NOMO-1 treated with DMSO at 0.1 percent for 48 hours (cell line): ENCODE measurements around the gene GPX2.

Experiments used
- DNase-seq: peaks from one replicate; lab custom pipeline; 2025; ENCODE audit not compliant: unreplicated experiment; lab: John Stamatoyannopoulos, UW

Gene GPX2

DNA sequence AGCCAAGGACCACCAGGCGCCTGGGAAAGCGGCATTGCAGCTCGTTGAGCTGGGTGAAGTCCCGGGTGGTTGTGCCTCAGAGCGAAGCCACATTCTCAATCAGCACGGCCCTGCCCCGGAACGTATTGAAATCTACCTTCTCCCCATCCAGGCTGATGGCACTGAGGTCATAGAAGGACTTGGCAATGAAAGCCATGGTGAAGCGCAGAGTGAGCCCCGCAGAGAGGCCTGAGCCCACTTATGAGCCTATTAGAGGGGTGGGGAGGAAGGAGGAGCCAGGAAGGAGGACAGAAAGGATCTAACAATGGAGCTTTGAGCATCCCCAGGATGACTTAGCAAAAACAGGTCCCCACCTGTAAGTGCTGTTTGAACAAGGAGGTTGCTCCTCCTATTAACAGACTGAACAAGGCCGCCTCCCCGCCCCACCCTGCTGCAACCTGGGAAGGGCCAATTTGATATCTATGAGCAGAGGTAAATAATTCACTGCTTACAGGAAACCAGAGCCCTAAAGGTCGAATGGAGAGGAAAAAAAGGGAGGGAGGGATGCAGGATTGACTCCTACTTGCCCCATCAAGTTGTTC, at the start of gene GPX2:
Gene GPX2 (minus strand): TSS at position 215 of the 581 bp plus-strand sequence. CDS start 19 bp downstream, at position 196.
- no peak for DNase-seq

DNA sequence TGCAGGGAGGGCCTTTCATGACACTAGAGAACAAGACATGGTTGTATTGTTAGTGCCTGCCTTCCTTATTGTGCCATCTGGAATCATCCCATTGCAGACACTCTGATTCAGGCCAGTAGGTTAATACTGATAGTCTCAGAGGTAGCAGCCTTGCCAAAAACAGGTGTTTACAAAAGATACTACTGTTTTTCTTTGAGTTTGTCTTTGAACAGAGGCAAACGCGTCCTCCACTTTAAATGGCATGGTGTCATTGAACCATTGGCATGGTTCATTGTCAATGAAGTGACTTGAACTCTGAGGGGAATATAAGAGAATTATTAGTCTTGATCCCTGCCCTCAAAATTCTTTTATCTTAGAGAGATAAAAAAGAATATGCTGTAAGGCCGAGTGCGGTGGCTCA, 48.4 kb upstream of the GPX2 start:
- DNase-seq: no peak

DNA sequence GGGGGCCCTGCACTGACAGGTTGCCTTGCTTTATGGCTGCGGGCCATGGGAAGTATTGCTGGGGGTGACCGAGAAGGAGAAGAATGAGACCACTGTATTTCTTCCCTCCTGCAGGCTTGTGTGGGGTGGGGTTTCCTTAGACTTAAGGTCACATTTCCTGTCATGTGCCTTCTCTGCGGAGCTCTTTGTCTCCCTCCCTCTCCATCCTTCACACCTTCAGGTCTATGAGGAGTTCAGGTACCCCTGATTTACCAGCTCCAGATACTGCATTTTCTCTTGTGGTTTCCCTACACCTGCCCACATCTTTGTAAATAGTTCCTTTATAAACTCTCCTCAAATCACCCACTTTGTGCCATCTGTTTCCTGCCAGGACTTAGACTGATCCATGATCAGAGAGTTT, 47.8 kb upstream of the GPX2 start:
- no peak for DNase-seq

DNA sequence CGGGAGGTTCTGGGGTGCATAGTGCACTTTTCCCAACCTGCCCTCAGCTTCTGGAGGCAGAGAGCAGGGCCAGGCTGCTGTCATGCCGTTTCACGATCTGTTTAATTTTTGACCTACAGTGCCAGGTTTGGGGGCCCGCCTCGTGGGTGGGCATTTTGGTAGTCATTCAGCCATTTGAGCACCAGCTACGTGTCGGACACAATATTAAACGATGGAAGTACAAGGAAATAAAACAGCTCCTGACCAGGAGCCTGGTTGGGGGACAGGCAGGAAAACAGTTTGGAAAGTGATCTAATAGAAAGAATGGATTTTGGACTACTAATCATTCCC, 44.9 kb upstream of the GPX2 start:
- DNase-seq: no peak

DNA sequence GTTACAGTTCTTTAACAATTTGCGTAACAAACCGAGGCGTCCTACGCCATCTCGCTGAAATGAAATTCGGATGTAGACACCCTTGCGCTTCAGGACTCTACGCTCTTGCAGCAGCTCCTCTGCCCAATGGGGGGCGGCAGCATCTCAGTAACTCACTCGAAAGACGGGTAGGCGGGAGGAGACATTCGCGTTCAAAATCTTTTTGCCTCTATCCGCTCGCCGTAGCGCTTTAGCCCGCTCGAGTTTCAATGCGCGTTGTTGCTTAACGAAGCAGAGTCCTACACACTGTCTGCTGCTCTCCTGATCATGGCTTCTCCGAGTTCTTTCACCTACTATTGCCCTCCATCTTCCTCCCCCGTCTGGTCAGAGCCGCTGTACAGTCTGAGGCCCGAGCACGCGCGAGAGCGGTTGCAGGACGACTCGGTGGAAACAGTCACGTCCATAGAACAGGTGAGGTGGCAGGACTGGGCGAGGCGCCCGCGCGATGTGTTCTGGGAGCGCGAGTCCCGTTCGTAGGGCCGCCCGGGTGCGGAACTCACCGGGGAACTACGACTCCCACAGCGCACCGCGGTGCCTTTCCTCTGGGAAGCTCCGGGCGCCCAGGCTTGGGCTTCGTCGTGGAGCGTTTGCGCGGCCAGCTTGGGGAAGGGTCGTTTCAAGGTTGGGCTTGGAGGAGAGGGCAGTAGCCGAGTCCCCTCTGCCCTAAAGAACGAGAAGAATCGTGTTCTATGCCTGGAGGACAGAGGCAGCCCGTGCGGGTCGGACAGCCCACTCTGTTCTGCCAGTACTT, 44.3 kb upstream of the GPX2 start, which contains the start of gene FNTB:
Gene FNTB (plus strand): TSS at position 248 of the 790 bp plus-strand sequence. CDS start 59 bp downstream, at position 307.
- DNase-seq: peak; percentile 99

DNA sequence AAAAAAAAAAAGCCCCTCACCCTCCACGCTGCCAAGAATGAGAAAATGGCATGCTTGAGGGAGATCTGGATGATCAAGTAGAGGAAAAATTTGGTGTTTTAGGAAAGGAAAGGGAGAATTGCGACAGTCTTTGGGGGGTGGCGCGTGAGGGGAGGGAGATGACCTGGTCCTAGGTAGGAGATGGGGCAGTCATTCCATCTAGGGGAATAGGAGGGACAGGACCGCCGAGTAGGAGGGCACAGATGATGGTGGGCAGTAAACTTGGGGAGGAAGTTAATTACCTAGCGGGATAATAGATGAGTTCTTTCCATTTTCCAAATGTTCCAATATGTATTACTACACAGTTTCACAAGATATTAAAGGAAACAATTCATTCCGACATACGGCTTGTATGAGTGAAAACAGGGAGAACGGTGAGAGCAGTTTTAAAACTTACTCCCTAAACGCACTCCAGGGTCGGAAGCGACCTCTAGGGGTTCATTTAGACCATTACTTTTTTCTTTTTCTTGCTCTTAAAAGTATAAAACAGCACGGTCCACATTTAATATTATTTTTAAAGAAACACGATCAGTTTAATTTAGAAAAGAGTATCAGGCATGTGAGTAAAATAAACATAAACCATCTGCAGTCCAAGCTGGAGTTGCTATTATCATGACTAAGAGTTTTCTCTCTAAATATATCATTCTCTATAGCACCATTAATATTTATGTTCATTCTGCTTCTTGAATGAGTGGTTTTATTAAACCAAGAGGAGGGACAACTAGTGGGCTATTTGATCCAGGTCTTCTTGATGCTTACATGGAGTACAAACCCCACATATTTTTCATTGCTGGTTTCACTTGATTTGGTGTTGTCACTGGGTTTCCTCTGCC, 41.1 kb upstream of the GPX2 start:
- DNase-seq: peak; percentile 57

DNA sequence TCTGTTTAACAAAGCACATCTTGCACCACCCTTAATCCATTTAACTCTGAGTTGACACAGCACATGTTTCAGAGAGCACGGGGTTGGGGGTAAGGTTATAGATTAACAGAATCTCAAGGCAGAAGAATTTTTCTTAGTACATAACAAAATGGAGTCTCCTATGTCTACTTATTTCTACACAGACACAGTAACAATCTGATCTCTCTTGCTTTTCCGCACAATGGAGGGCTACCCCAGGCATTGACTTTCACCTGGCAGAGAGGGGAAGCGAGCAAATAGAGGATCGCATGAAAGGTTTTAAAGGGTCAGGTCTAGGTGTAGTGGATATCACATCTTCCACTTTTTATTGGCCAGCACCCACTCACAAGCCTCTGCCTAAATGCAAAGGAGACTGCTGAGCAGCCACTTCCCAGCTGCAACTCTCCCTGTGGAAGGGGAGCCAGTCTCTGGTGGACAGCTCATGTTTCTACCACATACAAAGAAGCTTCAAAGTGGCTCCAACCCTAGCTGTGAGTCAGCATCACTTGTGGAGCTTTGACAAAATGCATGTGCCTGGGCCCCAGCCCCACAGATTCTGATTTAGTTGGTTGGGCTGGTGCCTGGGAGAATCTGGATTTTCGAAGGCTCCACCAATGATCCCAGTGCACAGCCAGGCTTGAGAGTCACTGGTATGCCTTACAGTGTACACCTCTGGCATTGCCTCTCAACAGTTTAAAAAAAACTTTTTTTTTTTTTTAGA, 37.0 kb upstream of the GPX2 start:
- no peak for DNase-seq

DNA sequence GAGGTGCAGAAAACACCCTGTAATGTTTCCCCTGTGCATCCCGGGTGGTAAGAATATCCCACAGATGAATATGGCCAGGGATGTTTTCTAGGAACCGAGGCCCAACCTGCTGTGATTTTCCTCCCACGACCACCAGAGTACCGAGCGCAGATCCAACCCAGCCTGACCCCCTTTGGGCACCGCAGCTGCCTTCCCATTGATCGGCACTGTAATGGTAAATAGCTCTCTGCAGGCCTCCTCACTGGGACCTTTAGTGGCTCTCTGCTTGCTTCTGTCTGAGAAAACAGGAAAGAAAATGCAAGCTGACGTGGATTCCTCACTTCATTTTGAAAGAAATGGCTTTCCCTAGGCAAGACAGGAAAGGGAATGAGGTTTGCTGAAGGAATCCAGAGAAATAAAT, 32.0 kb upstream of the GPX2 start:
- no peak for DNase-seq

DNA sequence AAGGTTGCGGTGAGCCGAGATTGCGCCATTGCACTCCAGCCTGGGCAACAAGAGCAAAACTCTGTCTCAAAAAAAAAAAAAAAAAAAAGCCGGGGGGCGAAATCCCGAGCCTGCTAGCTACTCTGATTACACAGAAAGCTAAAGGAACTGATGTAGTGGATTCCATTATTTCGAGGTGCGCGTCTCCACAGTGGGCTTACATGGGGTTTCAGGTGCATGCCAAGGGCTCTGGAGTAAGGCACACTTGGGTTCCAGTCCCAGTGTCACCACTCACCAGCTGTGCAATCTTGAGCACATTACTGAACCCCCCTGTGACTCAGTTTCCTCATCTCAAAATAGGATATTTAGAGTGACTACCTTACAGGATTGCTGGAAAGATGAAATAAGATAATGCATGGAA, 31.3 kb upstream of the GPX2 start:
- DNase-seq: no peak

DNA sequence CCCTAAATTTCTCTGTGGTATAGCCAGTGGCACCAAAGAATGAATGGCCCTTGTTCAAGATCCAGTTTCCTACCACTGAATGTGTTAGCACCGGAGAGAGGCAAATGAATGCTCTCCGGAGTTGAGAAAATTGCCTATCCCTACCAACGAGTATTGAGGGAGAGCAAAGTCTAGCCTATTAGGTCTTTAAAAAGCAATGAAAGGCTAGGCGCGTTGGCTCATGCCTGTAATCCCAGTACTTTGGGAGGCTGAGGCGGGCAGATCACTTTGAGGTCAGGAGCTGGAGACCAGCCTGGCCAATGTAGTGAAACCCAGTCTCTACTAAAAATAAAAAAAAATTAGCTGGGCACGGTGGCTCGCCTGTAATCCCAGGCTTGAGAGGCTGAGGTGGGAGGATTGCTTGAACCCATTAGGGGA, 30.5 kb upstream of the GPX2 start:
- DNase-seq: no peak

DNA sequence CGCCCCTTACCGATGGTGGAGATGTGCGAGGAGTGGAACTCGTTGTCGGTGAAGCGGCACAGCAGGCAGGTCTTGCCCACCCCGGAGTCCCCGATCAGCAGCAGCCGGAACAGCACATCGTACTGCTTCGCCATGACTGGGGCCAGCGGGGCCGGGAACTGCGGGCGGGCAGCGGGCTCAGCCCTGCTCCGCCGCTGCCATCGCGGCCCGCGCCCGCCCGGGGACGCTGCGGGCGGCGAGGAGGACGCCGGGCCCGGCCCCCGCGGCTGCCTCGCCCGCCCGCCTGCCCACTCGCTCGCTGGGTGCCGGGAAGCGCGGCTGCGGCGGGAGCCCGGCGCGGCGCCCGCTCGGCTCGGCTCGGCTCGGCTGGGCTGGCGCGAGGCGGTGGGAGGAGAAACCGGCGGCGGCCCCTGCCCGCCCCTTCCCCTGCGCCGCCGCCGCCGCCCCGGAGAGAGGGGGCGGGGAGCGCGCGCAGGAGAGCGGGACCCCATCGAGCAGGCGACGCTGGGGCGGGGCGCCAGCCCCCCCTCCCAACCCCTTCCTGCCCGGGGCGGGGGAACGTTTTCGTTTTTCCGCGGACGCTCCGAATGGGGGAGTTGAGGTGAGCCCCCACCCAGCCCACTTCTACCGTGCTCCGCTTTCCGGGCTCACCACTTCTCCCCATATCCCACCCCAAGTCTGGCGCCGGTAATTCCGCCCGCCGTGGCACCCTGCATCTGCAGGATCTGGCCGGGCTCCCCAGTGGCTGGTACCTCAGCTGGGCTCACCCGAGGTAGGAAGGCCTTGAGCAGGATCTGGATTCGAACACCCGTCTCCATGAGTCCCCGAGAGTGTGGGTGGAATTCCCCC, 29.6 kb upstream of the GPX2 start, which contains the start of gene RAB15:
Gene RAB15 (minus strand): TSS at position 394 of the 849 bp plus-strand sequence. CDS start 260 bp downstream, at position 134.
- DNase-seq: peak; percentile 9

DNA sequence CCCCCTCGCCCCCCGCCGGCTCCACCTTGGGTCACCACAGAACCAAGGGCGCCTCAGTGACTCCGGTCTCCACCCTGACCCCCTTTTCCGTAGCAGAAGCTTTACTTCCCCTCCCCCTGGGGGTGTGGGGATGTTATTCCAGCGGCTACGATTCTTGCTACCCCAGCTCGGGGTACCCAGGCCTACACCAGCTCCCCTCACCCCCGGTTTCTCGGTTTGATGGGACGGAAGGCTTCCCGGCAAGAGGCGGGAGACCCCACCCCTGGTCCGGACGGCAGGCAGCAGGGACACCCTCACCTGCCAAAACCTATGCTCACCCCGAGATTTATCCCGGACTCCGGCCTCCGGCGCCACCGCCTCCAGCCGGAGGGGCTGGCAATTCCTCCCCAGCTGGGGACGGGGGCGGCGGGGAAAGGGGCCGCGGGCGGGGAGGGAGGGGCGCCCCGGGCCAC, 29.0 kb upstream of the GPX2 start:
- DNase-seq: no peak

DNA sequence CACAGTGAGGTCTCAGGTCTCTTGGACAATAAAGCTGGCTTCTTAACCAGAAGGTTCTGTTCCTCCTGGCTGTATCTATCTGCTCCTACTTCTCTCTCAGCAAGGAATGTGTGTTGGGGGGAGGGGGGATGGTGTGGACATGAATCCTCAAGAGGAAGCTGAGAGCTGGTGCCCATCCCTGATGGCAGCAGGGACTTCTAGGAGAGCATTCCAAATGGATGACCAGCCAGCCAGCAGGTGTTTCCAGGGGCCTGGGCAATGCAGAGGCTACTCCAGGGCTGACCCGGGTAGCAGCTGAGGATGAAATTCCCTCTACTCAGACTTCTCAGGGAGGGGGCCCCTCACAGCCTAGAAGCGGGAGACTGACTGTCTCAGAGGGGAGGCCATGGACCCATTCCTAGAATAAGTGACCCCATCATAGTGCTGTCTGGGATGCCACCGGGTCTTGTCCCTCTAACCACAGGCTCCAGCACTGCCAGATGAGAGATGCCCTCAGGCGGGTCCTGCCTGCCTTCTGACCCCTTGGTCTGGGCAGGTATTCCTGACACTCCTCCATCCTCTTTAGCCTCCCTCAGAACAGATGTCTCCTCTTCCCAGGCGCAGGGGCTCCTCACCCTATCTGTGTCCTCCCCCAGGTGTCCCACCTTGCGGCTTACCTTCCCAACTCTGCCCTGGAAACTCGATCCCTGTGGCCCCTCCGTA, 28.4 kb upstream of the GPX2 start:
- no peak for DNase-seq

DNA sequence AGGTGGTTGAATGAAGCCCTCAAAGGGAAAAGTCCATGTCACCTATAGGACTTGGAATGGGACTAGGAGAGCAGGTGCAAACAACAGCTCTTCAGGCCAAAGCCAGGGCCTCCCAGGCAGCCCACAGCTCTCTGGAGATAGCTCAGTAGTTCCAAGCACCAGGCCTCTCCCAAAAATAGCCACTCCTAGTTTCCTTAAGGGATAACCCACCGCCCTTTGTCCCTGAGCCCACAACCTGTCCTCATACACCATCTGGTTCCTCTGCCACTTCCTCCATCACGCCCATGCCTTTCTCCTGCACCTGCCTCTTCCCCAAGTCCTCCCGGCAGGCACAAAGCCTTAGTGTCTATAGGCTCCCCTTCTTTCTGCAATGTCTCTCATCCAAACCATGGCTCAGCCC, 27.5 kb upstream of the GPX2 start:
- DNase-seq: no peak

DNA sequence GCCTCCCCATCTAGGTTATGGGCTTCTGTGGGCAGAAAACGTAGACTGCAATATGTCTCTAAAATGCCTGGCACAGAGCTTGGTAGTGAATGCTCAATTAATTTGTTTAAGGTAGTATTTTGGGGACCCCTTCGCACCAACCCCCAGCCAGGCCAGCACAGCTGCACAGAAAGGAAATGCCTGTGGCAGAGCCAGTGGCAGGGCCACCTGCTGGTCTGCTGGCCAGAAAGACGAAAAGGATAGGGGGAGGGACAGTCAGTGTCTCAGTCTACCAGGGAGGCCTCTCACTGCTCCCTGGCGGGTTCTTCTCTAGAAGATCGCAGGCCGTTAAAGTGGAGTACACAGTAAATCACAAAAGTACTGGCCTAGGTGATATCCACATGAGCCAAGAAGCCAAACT, 26.1 kb upstream of the GPX2 start:
- no peak for DNase-seq

DNA sequence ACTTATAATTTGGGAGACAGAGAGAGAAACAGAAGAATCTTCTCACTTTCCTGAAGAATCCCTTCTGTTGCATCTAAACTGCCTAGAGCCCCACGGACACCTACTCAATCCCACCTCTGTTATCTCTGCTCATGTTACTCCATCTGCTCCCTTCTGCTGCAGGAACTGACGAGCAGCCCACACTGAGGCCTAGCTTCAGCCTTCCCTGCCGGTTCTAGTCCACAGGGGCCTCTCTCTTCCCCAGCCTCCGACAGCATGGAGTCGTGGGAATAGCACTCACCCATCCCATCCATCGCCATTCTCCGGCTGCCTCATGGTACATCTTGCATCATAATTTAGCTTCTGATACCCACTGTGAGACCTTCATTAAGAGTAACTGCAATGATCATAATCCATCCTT, 25.6 kb upstream of the GPX2 start:
- no peak for DNase-seq

DNA sequence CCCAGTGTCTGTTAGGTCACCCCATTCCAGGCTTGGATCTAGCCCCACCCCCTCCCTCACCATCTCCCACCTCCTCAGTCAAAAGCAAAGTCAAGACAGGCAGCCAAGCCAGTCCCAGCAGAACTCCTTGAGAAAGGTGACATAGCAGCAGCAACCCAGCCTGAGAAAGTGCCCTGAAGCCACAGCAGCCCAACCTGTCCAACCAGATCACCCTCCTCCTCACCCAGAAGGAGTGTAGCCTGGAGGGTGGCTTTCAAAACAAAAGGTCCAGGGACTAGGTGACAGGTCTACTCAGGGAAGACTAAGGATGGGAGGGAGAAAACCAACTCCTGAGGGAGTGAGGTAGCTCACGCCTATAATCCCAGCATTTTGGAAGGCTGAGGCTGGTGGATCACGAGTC, 24.4 kb upstream of the GPX2 start:
- no peak for DNase-seq

DNA sequence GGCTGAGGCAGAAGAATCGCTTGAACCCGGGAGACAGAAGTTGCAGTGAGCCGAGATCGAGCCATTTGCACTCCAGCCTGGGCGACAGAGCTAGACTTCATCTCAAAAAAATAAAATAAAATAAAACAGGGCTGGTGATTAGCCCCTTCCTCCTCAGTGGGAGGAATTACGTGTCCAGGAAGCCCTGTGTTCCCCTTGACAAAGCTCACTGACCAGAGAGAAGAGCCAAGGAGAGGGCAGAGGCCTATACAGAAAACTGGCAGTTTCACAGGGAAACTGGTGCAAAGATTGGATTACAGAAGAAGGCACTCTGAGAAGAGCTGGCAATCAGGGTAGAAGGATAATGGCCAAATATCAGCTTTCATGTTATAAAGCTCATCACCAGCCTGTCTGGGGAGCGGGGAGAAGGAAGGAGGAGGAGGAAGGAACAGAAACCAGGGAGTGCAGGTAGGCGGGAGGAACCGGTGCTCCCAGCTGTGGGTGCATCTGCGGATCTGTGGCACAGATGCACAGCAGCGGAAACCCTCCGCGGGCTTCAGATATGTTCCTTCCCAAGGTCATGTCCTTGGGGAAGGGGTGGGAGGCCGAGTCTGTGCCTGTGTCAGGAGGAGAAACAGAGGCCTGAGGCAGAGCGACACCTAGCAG, 22.9 kb upstream of the GPX2 start:
- no peak for DNase-seq

DNA sequence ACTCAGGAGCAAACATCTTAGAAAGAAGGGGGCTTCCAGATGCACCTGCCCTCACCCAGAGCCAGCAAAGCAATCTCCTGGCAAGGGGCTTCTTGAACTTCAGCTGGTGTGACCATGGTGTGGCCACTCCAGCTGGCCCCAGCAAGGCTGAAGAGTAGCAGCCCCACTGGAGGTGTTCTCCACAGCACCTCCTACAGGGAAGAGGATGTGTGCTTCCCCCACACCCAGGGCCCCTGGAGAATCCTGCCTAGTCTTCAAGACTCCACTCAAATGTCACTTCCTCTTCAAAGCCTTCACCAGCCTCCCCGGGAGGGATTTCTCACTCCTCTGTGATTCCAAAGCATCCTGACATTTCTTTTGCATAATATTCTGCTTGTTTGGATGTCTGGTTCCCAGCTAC, 21.1 kb upstream of the GPX2 start:
- DNase-seq: no peak
